GM18526 (cell line): ENCODE data around the gene YPEL2.

ENCODE experiments used
- POLR2A ChIP-seq: IDR thresholded peaks from 3 replicates; pipeline ENCODE4 v1.6.1; 2011; ENCODE audit not compliant: insufficient read length; ENCODE audit errors: extremely low read depth

The YPEL2 gene

DNA sequence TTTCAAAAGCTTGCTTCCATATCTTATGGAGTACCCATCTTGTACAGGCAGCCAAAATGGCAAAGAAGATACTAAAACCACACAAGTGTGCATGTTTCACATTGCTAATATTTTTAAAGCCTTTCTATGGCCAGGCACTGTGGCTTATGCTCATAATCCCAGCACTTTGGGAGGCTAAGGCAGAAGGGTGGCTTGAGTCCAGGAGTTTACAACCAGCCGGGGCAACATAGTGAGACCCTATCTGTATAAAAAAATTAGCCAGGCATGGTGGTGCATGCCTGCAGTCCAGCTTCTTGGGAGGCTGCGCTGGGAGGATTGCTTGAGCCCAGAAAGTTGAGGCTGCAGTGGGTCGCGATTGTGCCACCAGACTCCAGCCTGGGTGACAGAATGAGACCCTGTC lies 71.3 kb downstream of the YPEL2 start:
- no peak for TF ChIP-seq POLR2A

GRCh38 chr17:59404471-59404870 lies 73.0 kb downstream of the YPEL2 start:
- no peak for TF ChIP-seq POLR2A

GRCh38 chr17:59405944-59406705 lies 74.7 kb downstream of the YPEL2 start:
- TF ChIP-seq POLR2A: no peak

DNA sequence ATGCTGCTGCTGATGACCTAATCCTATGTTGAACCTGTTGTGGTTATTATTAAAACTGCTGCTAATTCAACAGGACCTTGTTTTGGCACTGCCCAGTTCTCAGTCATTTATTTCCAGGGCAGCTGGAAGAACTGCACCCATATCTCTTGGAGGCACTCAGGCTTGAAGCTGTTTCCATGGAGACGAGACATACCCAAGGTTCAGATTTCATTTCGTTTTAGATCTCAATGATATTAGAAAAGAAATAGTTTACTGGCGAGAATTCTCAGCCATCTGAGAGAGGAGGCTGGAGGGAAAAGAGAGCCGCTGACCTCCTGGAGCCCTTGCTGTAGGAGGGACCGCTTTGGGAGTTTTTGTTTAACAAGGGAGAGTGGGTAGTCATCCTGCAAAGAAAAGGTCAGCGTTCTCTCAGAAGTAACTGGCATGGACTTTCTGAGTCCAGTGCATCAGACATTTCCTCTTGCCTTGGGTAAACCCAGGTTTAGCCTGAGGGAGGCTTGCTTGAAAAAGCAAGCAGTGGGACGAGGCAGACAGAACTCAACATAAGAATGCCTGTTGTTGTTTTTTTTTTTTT lies 75.4 kb downstream of the YPEL2 start:
- no peak for TF ChIP-seq POLR2A

DNA sequence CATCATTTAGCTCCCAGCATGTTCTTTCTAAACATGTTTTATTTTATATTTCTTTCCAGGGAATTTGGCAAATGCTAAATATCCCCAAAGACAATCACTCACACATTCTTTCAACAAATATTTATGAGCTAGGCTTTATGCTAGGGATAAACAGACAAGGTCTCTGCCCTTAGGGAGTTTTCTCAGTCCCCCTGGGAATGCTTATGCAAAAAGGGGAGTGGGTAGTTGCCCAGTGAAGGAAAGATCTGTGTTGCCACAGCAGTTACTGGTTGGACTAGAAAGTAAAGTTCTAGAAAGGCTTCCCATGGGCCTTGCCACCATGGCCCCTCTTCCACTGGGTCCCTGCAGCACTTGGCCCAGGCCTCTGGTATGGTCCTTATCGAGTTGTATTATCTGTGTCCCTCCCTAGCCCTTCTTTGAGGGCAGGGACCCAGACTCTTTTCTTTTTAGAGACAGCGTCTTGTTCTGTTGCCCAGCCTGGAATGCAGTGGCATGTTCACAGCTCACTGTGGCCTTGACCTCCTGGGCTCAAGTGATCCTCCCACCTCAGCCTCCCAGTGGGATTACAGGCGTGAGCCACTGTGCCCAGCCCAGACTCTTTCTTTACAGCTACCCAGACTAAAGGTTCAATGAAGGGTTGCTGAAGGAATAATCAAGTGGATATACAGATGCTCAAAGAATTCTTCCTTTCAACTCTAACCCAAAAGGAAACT lies 78.0 kb downstream of the YPEL2 start:
- no peak for TF ChIP-seq POLR2A

DNA sequence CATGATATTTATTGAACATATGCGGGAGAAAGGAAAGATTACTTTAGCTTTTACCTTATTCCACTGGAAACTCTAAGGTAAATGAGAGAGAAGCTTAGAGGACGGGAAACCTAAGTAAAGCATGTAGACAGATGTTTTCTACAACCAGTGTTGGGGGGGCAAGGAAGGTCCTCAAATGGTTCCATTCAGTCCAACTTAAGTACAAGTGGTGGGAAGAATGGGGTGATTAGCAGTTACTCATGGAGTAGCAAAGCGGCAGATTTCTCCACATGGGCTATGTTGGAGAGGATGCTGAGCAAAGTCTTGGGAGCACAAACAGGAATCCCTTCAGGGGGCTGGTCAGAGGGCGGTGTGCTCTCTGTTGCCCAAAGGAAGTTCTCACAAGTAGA lies 78.6 kb downstream of the YPEL2 start:
- TF ChIP-seq POLR2A: no peak

GRCh38 chr17:59413014-59413766 lies 81.7 kb downstream of the YPEL2 start:
- no peak for TF ChIP-seq POLR2A

DNA sequence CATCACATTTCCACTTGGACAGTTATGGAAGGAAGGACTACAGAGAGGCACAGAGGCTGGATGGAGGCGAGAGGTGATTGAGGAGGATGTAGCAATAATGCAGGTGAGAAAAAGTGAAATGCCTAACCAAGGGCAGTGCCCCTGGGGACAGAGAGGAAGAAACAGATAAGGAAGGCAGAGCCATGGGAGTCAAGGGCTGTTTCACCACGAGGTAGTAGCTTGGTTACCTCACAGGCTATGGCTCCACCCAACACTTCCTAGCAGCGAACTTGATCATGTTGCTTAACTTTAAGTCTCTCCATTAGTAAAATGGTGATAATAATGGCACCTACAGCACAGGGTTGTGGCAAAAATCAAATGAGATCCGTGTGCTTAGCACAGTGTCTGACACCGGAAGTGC lies 83.9 kb downstream of the YPEL2 start:
- TF ChIP-seq POLR2A: no peak

GRCh38 chr17:59416184-59416583 lies 84.7 kb downstream of the YPEL2 start:
- TF ChIP-seq POLR2A: no peak

DNA sequence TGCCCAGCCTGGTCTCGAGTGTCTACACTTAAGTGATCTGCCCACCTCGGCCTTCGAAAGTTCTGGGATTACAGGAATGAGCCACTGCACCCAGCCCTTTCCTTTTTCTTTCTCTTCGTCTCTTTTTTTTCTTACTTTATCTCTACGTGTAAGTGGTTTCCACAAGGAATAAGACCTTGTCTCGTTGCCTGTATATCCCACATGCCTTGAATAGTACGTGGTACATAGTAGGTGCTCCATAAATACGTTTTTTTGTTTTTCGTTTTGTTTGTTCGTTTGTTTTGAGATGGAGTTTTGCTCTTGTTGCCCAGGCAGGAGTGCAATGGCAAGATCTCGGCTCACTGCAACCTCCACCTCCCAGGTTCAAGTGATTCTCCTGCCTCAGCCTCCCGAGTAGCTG lies 86.0 kb downstream of the YPEL2 start:
- TF ChIP-seq POLR2A: no peak

- TF ChIP-seq POLR2A: no peak
Observed at GRCh38 chr17:59418732-59419166, 87.3 kb downstream of the YPEL2 start.

DNA sequence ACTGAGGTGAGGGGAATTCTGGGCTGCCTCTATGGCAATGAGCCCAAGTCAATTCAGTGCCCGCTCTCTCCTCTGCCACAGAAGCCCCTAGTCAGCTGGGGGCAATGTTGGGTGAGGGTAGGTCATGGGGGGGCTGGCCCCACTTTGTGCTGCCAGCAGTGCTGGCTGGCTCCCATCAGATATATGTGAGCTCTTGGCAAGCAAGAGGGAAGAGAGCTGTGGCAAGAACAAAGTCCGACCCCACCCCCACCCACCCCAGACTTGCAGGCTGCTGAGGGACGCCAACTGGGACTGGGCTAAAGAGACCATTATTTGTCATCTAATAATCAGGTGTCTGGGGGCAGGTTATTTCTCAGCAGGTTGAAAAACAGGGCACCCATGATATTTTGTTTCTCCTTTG lies 89.4 kb downstream of the YPEL2 start:
- no peak for TF ChIP-seq POLR2A

GRCh38 chr17:59421722-59422121 lies 90.3 kb downstream of the YPEL2 start:
- TF ChIP-seq POLR2A: no peak

DNA sequence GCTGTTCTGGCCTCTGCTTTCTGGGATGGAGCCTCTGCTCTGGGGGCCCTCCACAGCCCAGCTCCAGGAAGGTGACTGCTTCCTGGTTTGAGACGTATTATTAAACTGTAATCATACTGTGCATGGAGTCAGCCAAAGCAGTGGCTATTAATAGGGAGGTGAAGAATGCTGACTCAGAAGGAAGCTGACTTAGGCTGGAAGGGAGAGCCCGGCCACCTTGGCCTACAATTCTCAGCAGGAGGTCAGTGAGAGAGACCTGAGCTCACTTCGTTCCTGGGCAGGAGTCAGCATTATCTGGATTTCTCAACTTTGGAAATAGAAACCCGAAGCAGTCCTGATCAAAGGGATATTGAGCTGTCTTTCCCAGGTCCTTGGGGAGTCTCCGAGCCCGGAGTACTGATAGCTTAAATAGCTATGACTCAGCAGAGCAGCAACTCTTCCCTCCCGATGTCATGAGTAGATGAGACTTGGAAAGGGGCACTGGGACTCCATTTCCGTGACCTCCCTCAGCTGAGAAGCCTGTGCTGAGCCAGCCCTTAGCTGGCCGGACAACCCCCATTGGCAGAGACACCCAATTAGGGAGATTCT lies 91.8 kb downstream of the YPEL2 start:
- TF ChIP-seq POLR2A: no peak

- no peak for TF ChIP-seq POLR2A
Observed at GRCh38 chr17:59423903-59424302, 92.4 kb downstream of the YPEL2 start.
